ENCODE data around the gene GTSE1. TPM values are rescaled to one million over a fixed set of nuclear protein-coding genes. Genes with fewer than 3 reads are reported as not detected.

GTSE1 gene
- polyA plus RNA-seq, 1 donor (not counting 4 experiments of a cell fraction or from before 2014, with no cell fraction given), result 4.7 TPM

- H3K4me3 ChIP-seq (ENCODE audit: control insufficient read depth in 2 of 3, extremely low read depth in 1 of 3, insufficient read depth in 2 of 3, low read depth in 1 of 3, low read length in 3 of 3), result no peak overlapping the region
- no peaks in the 10 kb centered on the region for H3K4me1 ChIP-seq (ENCODE audit: control insufficient read depth, extremely low read depth, insufficient read depth, low read length)
- no peak overlapping the region for H3K27ac ChIP-seq (ENCODE audit: control insufficient read depth, insufficient read depth, low read length)
- no peak overlapping the region for H3K9ac ChIP-seq (ENCODE audit: control insufficient read depth, extremely low read depth, insufficient read depth, low read length)
- dilution Hi-C loops (cut with MboI; ENCODE audit: extremely low pct_ligation_motif_present, low sequenced_read_pairs), result no loop called here
- FAIRE-seq (no peak), DNase-seq (ENCODE audit: low read depth, low spot score) (no peak)
- no peaks in the 10 kb centered on the region for H3K9me3 ChIP-seq (ENCODE audit: control insufficient read depth, low read depth, low read length)
- peaks cover 7 to 20% of the 10 kb centered on the region in 2 experiments for H3K36me3 ChIP-seq (ENCODE audit: control insufficient read depth in 2 of 2, extremely low read depth in 1 of 2, insufficient read depth in 2 of 2, low read length in 2 of 2)
- TF ChIP-seq EZH2 (IDR thresholded peaks at IDR 0.05; ENCODE audit: low read length) (no peak), CTCF (optimal IDR thresholded peaks at IDR 0.05 in 1 of 3, IDR thresholded peaks at IDR 0.05 in 1 of 3, conservative IDR thresholded peaks at IDR 0.05 in 1 of 3; ENCODE audit: extremely low read depth in 1 of 3, insufficient read depth in 2 of 3, low read length in 3 of 3) (no peak)
- H3K79me2 ChIP-seq (ENCODE audit: control insufficient read depth, insufficient read depth, low read length), result no peaks in the 10 kb centered on the region
- H4K20me1 ChIP-seq (ENCODE audit: control insufficient read depth, extremely low read depth, insufficient read depth, low read length), result no peaks in the 10 kb centered on the region
- H3K9me1 ChIP-seq (ENCODE audit: control insufficient read depth, extremely low read depth, insufficient read depth, low read length), result no peaks in the 10 kb centered on the region
- H3K4me2 ChIP-seq (ENCODE audit: control insufficient read depth, extremely low read depth, insufficient read depth, low read depth, low read length), result no peak overlapping the region
- H3K27me3 ChIP-seq (ENCODE audit: control insufficient read depth, extremely low read depth, insufficient read depth, low read length), result no peaks in the 10 kb centered on the region
- no peak overlapping the region for H2AFZ ChIP-seq (ENCODE audit: control insufficient read depth, low read length)
These were observed 15.6 kb upstream of the GTSE1 start for GRCh38 chr22:46280999-46281623.

- no peaks in the 10 kb centered on the region for H3K79me2 ChIP-seq (ENCODE audit: control insufficient read depth, insufficient read depth, low read length)
- TF ChIP-seq EZH2 (IDR thresholded peaks at IDR 0.05; ENCODE audit: low read length) (no peak), CTCF (optimal IDR thresholded peaks at IDR 0.05 in 1 of 3, IDR thresholded peaks at IDR 0.05 in 1 of 3, conservative IDR thresholded peaks at IDR 0.05 in 1 of 3; ENCODE audit: extremely low read depth in 1 of 3, insufficient read depth in 2 of 3, low read length in 3 of 3) (no peak)
These were observed 14.6 kb upstream of the GTSE1 start for GRCh38 chr22:46281866-46282678.

More at GRCh38 chr22:46281866-46282678, 14.6 kb upstream of the GTSE1 start:
- Histone ChIP-seq H3K4me3 (ENCODE audit: control insufficient read depth in 2 of 3, extremely low read depth in 1 of 3, insufficient read depth in 2 of 3, low read depth in 1 of 3, low read length in 3 of 3) (no peak overlapping the region), H3K9me3 (ENCODE audit: control insufficient read depth, low read depth, low read length) (no peaks in the 10 kb centered on the region), H3K9me1 (ENCODE audit: control insufficient read depth, extremely low read depth, insufficient read depth, low read length) (no peaks in the 10 kb centered on the region), H3K4me2 (ENCODE audit: control insufficient read depth, extremely low read depth, insufficient read depth, low read depth, low read length) (no peak overlapping the region), H3K27me3 (ENCODE audit: control insufficient read depth, extremely low read depth, insufficient read depth, low read length) (no peaks in the 10 kb centered on the region), H2AFZ (ENCODE audit: control insufficient read depth, low read length) (no peak overlapping the region), H3K36me3 (ENCODE audit: control insufficient read depth in 2 of 2, extremely low read depth in 1 of 2, insufficient read depth in 2 of 2, low read length in 2 of 2) (peaks cover 6 to 20% of the 10 kb centered on the region in 2 experiments), H4K20me1 (ENCODE audit: control insufficient read depth, extremely low read depth, insufficient read depth, low read length) (no peaks in the 10 kb centered on the region), H3K9ac (ENCODE audit: control insufficient read depth, extremely low read depth, insufficient read depth, low read length) (no peak overlapping the region), H3K27ac (ENCODE audit: control insufficient read depth, insufficient read depth, low read length) (no peak overlapping the region), H3K4me1 (ENCODE audit: control insufficient read depth, extremely low read depth, insufficient read depth, low read length) (no peaks in the 10 kb centered on the region)
- FAIRE-seq (no peak), DNase-seq (ENCODE audit: low read depth, low spot score) (no peak)
- dilution Hi-C loops (cut with MboI; ENCODE audit: extremely low pct_ligation_motif_present, low sequenced_read_pairs), result no loop called here
